GM12892 (cell line): ENCODE measurements around the gene PSMC6.
A peak's percentile ranks its signal among the peaks of the same experiment; 100 is the strongest.
"Not testable (repeated sequence)": the region's sequence is repeated elsewhere in the genome, so short reads cannot be mapped to it uniquely, and the experiment has no call there.

Source experiments
- DNase-seq: peaks from one replicate; pipeline ENCODE4 v3.0.0; 2011; ENCODE audit not compliant: insufficient read length
- FAIRE-seq: peaks from 2 replicates; lab custom pipeline; 2011; peaks lifted over from hg19 to GRCh38; lab: Jason Lieb, UNC
- POLR2A ChIP-seq: IDR thresholded peaks from 2 replicates; pipeline ENCODE4 v1.6.1; 2011; ENCODE audit warnings: low read depth, low read length, control low read depth
- POLR2AphosphoS5 ChIP-seq: IDR thresholded peaks from 2 replicates; pipeline ENCODE4 v1.6.1; 2011; ENCODE audit warnings: low read depth, low read length, control low read depth
- TAF1 ChIP-seq: IDR thresholded peaks from 2 replicates; pipeline ENCODE4 v1.6.1; 2011; ENCODE audit warnings: low read depth, mild to moderate bottlenecking, control low read depth, low read length, borderline replicate concordance

PSMC6 gene

GRCh38 chr14:52729585-52729924, 22.6 kb downstream of the PSMC6 start:
- TF ChIP-seq TAF1 (no peak), POLR2AphosphoS5 (no peak), POLR2A (no peak)
- FAIRE-seq = no peak
- no peak for DNase-seq

GRCh38 chr14:52729925-52730708, 23.1 kb downstream of the PSMC6 start, which contains the start of gene STYX:
STYX (plus strand) TSS chr14:52730166; CDS start chr14:52730475, 309 bp downstream.
- TF ChIP-seq TAF1 = peak; percentile 58
- TF ChIP-seq POLR2A = peak; percentile 95
- TF ChIP-seq POLR2AphosphoS5 = peak; percentile 93
- FAIRE-seq = peak; percentile 97

GRCh38 chr14:52730709-52731111, 23.7 kb downstream of the PSMC6 start:
- no peak for DNase-seq
- TF ChIP-seq POLR2AphosphoS5 = no peak
- TF ChIP-seq TAF1 = no peak
- no peak for TF ChIP-seq POLR2A
- no peak for FAIRE-seq

More at GRCh38 chr14:52729925-52730708, 23.1 kb downstream of the PSMC6 start, which contains the start of gene STYX:
- DNase-seq = peak; percentile 70

- FAIRE-seq = peak; percentile 21
- no peak for DNase-seq
- no peak for TF ChIP-seq TAF1
- no peak for TF ChIP-seq POLR2A
- TF ChIP-seq POLR2AphosphoS5 = no peak
Observed at GRCh38 chr14:52733824-52734223, 26.8 kb downstream of the PSMC6 start.

GRCh38 chr14:52735921-52736489, 29.0 kb downstream of the PSMC6 start:
- no peak for DNase-seq
- TF ChIP-seq POLR2AphosphoS5 = no peak
- no peak for TF ChIP-seq POLR2A
- TF ChIP-seq TAF1 = no peak
- no peak for FAIRE-seq

- FAIRE-seq (no peak), DNase-seq (no peak)
Observed at GRCh38 chr14:52738409-52738808, 31.4 kb downstream of the PSMC6 start.

GRCh38 chr14:52740751-52741150, 33.8 kb downstream of the PSMC6 start:
- FAIRE-seq (no peak), DNase-seq (no peak)
- TF ChIP-seq POLR2A (no peak), TAF1 (no peak), POLR2AphosphoS5 (no peak)

More at GRCh38 chr14:52738409-52738808, 31.4 kb downstream of the PSMC6 start:
- no peak for TF ChIP-seq POLR2AphosphoS5
- TF ChIP-seq TAF1 = no peak
- no peak for TF ChIP-seq POLR2A

GRCh38 chr14:52741865-52742264, 34.9 kb downstream of the PSMC6 start:
- peak; percentile 82 for FAIRE-seq
- DNase-seq = no peak
- TF ChIP-seq POLR2AphosphoS5 (no peak), TAF1 (no peak), POLR2A (no peak)

- DNase-seq (no peak), FAIRE-seq (no peak)
- TF ChIP-seq POLR2A (no peak), TAF1 (no peak), POLR2AphosphoS5 (no peak)
Observed at GRCh38 chr14:52748647-52749292, 41.8 kb downstream of the PSMC6 start.

GRCh38 chr14:52755607-52756316, 48.8 kb downstream of the PSMC6 start:
- FAIRE-seq (no peak), DNase-seq (no peak)
- TF ChIP-seq POLR2AphosphoS5 = no peak
- no peak for TF ChIP-seq POLR2A
- TF ChIP-seq TAF1 = no peak

GRCh38 chr14:52759145-52759544, 52.1 kb downstream of the PSMC6 start:
- FAIRE-seq (no peak), DNase-seq (no peak)
- no peak for TF ChIP-seq POLR2AphosphoS5
- no peak for TF ChIP-seq TAF1
- no peak for TF ChIP-seq POLR2A

GRCh38 chr14:52762923-52763322, 55.9 kb downstream of the PSMC6 start:
- DNase-seq, FAIRE-seq: not testable (repeated sequence)
